Measurements from ENCODE around the gene USP54. TPM values are rescaled to one million over a fixed set of nuclear protein-coding genes. Genes with fewer than 3 reads are reported as not detected.

USP54 gene
- total and polyA plus RNA-seq, 2 donors (not counting 3 experiments of a cell fraction or from before 2014, with no cell fraction given): 9.3 to 14.2 TPM

GRCh38 chr10:73559590-73559989 lies 31.6 kb downstream of the USP54 start:
- CTCF ChIA-PET: no interaction called here
- no peaks in the 10 kb centered on the region for H3K9me1 ChIP-seq (replicated peaks; ENCODE audit: control insufficient read depth, extremely low read depth, insufficient read depth, low read length)
- DNase-seq (ENCODE audit: low read depth, low spot score) (no peak), FAIRE-seq (no peak)
- H3K4me2 ChIP-seq (ENCODE audit: insufficient read depth, low read length): no peak overlapping the region
- no peak overlapping the region for H3K9ac ChIP-seq (replicated peaks; ENCODE audit: extremely low read depth, insufficient read depth, low read length)
- TF ChIP-seq EZH2 (IDR thresholded peaks at IDR 0.05; ENCODE audit: borderline replicate concordance, low read depth, low read length, severe bottlenecking) (no peak), POLR2A (IDR thresholded peaks at IDR 0.05; ENCODE audit: low read depth, low read length) (no peak), MAX (IDR thresholded peaks at IDR 0.05; ENCODE audit: insufficient read depth, insufficient read length) (no peak), FOS (IDR thresholded peaks at IDR 0.05; ENCODE audit: borderline replicate concordance, insufficient read depth, low read length) (no peak), MYC (IDR thresholded peaks at IDR 0.05; ENCODE audit: low read depth, low read length) (no peak), GATA2 (IDR thresholded peaks at IDR 0.05; ENCODE audit: insufficient read depth, insufficient read length, low read depth, low read length) (no peak), JUN (IDR thresholded peaks at IDR 0.05; ENCODE audit: borderline replicate concordance, insufficient read depth, insufficient read length, low read depth) (no peak), POLR2AphosphoS5 (IDR thresholded peaks at IDR 0.05; ENCODE audit: insufficient read depth, low read depth, low read length) (no peak), CTCF (IDR thresholded peaks at IDR 0.05; ENCODE audit: extremely low read depth in 1 of 2, insufficient read depth in 1 of 2, low read depth in 1 of 2, low read length in 2 of 2) (no peak)
- H3K4me3 ChIP-seq (replicated peaks in 1 of 3; ENCODE audit: insufficient read depth in 1 of 3, low read depth in 1 of 3, low read length in 3 of 3): no peak overlapping the region
- dilution Hi-C loops (cut with MboI; ENCODE audit: extremely low pct_ligation_motif_present, low sequenced_read_pairs): no loop called here
- no peaks in the 10 kb centered on the region for H3K4me1 ChIP-seq (ENCODE audit: control insufficient read depth, extremely low read depth, insufficient read depth, low read length)
- H3K27me3 ChIP-seq (ENCODE audit: control insufficient read depth in 2 of 2, insufficient read depth in 2 of 2, low read length in 2 of 2): no peaks in the 10 kb centered on the region
- H3K79me2 ChIP-seq (ENCODE audit: control insufficient read depth, insufficient read depth, low read length): no peaks in the 10 kb centered on the region
- POLR2A ChIA-PET: interaction anchor here (0.7 kb wide), 1 partner anchor 127 kb away, joined by 3 read pairs; no protein-coding TSS in a partner anchor
- no peaks in the 10 kb centered on the region for H3K9me3 ChIP-seq (replicated peaks; ENCODE audit: control insufficient read depth, insufficient read depth, low read length)
- no peaks in the 10 kb centered on the region for H4K20me1 ChIP-seq (replicated peaks; ENCODE audit: control insufficient read depth, extremely low read depth, insufficient read depth, low read length)
- no peaks in the 10 kb centered on the region for H3K36me3 ChIP-seq (ENCODE audit: control insufficient read depth in 2 of 2, extremely low read depth in 1 of 2, insufficient read depth in 2 of 2, low read length in 2 of 2)
- no TSS peak for BruUV-seq (replicated peaks)
- intact Hi-C loops (cut with micrococcal nuclease): no loop called here
- no peak overlapping the region for H3K27ac ChIP-seq (ENCODE audit: insufficient read depth, low read depth, low read length)
- H2AFZ ChIP-seq (ENCODE audit: low read depth, low read length): no peak overlapping the region

Measured in endothelial cell of umbilical vein (primary cell).